GM03348 (cell line): ENCODE results near the gene GAS7.
A peak's percentile ranks its signal among the peaks of the same experiment; 100 is the strongest.
"Not testable (repeated sequence)": the region's sequence is repeated elsewhere in the genome, so short reads cannot be mapped to it uniquely, and the experiment has no call there.

Experiments
- DNase-seq: peaks from one replicate; pipeline ENCODE4 v3.0.0; 2012; ENCODE audit warnings: low spot score

The GAS7 gene

GRCh38 chr17:10021272-10021984 is 177.0 kb downstream of the GAS7 start:
- no peak for DNase-seq

DNA sequence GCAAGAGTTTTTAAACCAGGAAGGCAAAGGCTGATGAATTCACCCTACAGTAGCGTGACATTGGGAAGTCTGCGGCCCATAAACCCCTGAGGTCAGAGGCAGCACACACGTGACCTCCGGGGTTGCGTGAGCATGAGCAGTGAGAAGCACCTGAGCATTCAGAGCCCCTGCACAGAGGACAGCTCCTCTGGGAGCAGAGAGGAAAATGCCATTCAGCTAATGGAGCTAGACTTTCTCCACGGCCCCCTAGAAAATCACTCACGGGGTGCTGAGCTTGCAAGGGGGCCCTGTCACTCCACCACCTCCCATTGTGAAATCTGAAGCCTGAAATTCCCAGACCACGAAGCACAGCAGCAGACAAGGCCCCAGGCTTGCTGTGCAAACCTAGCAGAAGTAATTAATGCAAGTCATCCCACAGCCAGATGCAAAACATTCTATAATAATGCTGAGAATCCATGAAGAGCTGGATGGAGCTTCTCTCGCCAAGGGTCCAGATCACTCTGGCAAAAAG is 178.4 kb downstream of the GAS7 start:
- DNase-seq: no peak

GRCh38 chr17:10018461-10018891 is 179.9 kb downstream of the GAS7 start:
- no peak for DNase-seq

DNA sequence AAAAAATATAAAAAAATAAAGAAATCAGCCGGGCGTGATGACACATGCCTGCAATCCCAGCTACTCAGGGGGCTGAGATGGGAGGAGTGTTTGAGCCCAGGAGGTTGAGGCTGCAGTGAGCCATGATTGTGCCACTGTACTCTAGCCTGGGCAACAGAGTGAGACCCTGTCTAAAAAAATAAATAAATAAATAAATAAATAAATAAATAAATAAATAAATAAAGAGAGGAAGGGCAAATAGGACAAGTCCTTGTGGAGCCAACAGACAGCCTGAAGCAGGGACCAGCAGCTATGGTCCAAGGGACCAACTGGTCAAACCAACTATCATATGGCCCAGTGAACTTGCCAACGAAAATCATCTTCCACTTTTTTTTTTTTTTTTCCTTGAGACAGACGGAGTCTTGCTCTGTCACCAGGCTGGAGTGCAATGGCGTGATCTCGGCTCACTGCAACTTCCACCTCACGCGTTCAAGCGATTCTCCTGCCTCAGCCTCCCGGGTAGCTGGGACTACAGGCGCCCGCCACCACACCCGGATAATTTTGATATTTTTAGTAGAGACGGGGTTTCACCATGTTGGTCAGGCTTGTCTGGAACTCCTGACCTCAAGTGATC is 181.3 kb downstream of the GAS7 start:
- DNase-seq: not testable (repeated sequence)

GRCh38 chr17:10013365-10014112 is 184.9 kb downstream of the GAS7 start:
- DNase-seq: no peak

DNA sequence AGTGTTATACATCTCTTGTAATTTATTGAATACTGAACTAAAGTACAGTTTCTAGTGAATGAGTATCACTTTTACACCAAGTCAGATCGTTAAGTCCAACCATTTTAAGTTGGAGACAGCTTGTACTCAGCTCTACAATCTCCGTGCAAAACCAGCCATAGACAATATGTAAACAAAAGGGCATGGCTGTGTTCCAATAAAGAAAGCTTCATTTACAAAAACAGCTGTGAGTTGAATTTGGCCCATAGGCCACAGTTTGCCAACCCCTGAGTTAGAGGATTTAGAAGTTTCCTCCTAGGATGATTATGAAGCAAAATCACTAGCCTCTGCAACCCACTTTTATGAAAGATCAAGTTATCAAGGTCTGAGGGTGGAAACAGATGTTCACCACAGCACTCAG is 187.7 kb downstream of the GAS7 start:
- no peak for DNase-seq

- DNase-seq: no peak
Observed at GRCh38 chr17:10003705-10004104, 194.7 kb downstream of the GAS7 start.

DNA sequence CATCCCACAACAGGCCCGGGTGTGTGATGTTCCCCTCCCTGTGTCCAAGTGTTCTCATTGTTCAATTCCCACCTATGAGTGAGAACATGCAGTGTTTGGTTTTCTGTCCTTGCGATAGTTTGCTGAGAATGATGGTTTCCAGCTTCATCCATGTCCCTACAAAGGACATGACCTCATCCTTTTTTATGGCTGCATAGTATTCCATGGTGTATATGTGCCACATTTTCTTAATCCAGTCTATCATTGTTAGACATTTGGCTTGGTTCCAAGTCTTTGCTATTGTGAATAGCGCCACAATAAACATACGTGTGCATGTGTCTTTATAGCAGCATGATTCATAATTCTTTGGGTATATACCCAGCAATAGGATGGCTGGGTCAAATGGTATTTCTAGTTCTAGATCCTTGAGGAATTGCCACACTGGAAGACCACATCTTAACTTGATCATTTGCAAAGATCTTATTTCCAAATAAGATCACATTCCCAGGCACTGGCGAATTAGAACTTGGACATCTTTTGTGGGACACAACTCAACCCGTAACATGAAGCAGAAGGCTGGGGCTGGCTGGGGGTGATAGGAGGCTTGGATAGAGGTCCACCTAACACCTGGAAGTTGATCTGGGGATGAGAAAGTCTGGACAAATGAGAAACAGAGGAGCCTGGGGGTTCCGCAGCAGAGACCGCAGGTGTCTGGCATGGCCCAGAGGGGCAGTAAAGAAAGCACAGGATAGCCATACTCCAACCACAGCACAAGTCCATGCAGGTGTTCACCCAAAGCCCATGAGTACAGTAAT is 195.6 kb downstream of the GAS7 start:
- not testable (repeated sequence) for DNase-seq

DNA sequence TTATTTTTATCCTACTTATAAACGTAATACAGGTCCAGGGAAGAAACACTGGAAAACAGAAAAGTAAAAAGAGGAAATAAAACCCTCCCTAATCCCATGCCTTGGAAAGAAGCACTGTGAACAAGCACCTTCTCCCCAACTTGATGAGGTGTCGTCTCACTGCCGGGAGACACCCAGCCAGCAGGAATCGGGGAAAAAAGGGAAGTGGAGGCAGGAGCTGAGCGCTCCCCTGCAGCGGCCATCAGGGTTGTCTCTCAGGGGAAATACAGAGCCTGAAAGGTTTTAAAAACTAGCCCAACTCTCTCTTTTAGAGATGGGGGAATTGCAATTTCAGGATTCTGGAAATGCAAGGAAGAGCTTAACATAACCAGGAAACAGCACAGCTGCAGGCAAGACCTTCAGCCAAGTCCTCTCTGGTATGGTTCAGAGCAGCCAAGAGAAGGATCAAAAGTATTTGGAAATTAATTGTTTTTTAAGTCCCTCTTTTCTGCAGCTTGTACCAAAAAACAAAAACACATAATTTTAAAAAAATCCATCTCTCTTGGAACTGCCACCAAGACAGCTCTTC is 197.0 kb downstream of the GAS7 start:
- DNase-seq: peak; percentile 26

DNA sequence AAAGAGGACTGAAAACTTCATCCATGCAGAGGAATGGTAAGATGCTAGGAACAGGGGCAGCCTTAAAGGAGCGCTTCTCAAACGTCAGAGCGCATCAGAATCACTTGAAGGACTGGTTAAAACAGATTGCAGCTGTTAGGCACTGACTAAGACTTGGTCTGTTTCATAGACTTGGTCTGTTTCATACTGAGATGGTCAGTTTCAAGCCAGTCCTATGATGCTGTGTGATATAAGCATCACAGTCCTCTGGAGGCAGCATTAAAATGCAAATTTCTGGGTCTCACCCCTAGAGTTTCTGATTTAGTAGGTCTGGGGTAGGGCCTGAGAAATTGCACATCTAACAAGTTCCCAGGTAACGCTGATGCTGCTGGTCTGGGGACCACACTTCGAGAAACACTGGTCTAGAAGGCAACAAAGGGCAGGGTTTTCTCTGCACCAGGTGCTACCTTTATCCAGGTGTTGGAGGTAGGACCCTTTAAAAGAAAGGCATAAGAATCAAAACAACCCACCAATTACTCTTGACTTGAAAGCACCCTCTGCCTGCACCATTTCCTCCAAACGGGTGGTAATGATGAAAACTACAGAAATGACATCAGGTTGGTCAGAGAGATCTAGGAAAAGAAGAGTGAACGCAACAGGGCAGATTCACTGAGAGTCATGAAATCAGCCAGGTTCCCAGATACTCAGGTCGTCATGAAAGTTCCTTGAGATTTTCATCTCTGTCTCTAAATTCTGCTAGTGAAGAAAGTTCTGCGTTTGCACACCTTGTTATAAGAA is 198.3 kb downstream of the GAS7 start:
- DNase-seq: no peak

GRCh38 chr17:9998060-9998459 is 200.3 kb downstream of the GAS7 start:
- DNase-seq: peak; percentile 23

DNA sequence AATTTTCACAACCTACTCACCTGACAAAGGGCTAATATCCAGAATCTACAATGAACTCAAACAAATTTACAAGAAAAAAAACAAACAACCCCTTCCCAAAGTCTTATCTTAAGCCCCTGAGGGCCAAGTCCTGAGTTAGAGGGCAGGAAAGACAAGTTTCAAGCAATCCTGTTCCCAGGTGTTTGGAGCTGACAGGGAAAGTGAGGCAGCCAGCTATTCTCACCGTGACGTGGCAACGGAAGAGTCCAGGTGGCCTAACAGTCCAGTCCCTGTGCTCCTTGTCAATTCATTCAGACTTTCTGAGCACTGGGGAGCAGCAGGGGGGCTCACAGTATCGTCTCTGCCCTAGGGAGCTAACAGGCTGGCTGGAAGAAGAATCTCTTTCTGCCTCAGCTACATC is 203.6 kb downstream of the GAS7 start:
- DNase-seq: no peak

- no peak for DNase-seq
Observed at GRCh38 chr17:9991796-9992195, 206.6 kb downstream of the GAS7 start.

DNA sequence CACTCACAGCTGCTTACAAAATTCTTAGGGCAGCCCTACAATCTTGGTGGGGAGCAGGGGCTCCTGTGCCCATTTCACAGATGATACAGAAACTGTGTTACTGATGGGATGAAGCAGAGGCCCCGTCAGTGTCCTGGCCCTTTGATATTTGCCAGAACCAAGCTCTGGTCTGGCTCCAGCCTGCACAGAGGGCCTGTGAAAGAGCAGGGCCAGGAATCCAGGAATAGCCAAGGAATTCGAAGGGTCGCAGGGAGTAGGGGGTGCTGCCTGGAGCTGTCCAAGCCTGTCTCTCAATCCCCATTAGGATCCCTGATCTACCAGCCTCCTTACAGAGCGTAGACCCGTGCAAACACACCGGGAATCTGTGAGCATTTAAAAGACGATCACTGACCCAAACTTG is 207.1 kb downstream of the GAS7 start:
- no peak for DNase-seq

DNA sequence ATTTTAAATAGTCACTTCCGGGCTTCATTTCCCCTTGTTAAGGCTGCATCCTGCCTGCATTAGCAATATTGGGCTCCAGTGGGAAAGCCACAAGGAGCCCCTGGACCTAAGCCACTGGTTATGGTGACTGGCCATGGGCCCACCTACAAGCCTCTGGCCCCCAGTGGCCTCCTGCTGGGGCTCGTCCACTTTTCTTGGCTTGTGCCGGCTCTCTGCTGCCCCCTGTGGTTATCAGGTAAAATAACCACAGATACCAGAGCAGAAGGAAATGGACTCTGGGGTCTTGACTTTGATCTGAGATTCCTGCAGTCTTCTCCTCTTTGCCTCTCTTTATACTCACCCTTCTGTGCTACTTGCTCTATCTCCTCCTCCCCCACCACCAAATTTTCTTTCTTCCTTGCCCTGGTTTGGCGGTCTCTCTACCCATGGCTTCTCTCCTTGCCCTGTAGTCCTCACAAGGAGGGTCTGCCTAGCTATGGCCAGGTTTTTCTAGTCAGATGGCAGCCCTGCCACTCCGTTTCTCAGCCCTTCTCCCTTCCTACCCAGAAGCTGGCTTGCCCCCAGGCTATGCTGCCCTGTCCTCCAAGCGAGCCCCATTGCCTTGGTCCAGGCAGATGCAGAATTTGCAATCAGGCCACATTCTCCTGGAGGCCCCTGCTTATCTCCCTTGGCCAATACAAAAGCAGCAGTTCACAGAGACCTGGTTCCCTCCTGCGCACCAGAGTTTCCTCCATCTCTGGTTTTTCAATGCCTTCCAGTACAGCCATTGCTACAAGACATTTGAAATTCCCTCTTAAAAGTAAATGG is 210.4 kb downstream of the GAS7 start:
- DNase-seq: peak; percentile 75

DNA sequence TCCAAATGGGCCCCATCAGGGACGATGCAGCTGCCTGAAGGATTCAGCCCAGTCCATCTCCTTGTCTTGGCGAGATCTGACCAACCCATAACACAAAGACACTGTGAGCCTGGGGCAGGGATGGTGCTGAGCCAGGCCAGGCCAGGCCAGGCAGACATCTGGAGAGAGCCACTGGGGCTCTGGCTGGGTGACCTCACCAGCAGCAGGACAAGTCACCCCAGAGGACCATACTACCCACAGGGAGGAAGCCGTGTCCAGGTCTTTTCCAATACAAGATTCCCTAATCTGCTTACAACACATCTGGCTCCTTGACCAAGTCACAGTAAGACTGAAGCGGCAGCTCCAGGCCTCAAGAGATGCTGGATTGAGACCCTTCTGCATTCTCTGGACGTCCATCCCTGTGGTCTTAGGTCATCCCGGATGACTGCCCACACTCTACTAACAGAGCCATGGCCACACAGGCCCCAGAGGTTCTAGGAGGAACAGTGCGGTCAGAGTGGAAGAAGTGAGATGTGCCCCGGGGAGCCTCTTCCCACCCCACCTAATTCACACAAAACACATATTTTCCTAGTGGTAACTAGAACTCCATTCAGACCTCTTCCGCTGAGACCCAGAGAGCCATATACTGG is 211.5 kb downstream of the GAS7 start:
- no peak for DNase-seq

GRCh38 chr17:9985646-9986045 is 212.8 kb downstream of the GAS7 start:
- no peak for DNase-seq

DNA sequence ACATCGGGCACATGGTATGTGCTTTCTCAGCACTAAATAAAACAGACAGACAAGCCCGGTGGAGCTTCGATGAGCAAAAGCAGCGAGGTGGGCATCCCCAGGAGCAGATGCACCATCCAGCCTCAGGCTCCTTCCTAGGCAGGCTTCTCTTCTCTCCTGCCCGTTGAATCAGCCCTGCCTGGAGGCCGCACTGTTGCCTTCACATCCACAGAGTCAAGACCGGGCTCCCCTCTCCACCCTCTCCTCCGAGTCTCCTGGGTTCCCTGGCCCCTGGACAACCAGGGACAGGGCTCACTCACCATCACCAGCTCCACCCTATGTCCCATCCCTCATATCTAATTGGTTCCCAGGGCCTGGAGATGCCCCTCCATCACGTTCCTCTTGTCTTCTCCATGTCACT is 213.6 kb downstream of the GAS7 start:
- no peak for DNase-seq

DNA sequence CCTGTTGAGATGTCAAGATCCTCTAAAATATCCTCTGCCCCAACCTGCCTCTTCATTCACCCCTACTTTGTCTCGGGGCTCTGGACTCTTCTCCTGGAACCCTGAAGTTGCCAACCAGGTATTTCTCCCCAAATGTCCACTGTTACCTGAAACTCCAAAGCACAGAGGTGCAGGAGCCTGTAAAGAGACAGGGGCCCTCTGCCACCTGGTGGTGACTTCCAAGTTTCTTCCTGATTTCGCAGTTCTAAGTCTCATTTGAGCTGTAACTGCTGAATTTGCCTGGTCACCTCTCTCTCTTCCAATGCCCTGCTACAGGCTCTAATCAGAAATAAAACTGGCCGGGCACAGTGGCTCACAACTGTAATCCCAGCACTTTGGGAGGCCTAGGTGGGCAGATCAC is 216.2 kb downstream of the GAS7 start:
- no peak for DNase-seq
